K562 (cell line): ENCODE data around the gene RTN4. TPM values are rescaled to one million over a fixed set of nuclear protein-coding genes. Genes with fewer than 3 reads are reported as not detected.

Experiments used
- ATAC-seq: fragments of 200-7000 bp; cut with Tn5 transposase; 3 replicates; pipeline ENCODE4 v1.9.1; 2020; ENCODE audit warnings: moderate library complexity
- BruUV-seq: library from RNA; stranded (reverse); fragments of 400-500 nt; replicated peaks from 2 replicates; lab custom pipeline; 2021; lab: Mats Ljungman, UMichigan
- CTCF ChIA-PET: fragments of 300-600 bp; formaldehyde crosslinking; extraction: SDS; loops from one replicate; lab custom pipeline; 2021; ENCODE audit warnings: low intra/inter-chr PET ratio; lab: Yijun Ruan, JAX
- POLR2A ChIA-PET: fragments of 300-600, 350-650 bp; sonication (Branson Sonifier 250); formaldehyde crosslinking; extraction: SDS; loops from one replicate; lab custom pipeline; 2021; ENCODE audit warnings: antibody characterized with exemption, inconsistent platforms; lab: Yijun Ruan, JAX
- DNase-seq, 4 experiments: peaks; one replicate each; pipeline versions ENCODE4 v3.0.0 to v3.0.0-alpha.2; 2011 to 2018; ENCODE audit warnings: low spot score in 3 of 4, mixed read lengths in 3 of 4; ENCODE audit errors: extremely low read depth in 1 of 4
- FAIRE-seq: peaks from 2 replicates; lab custom pipeline; 2011; peaks lifted over from hg19 to GRCh38; lab: Jason Lieb, UNC
- H2AFZ ChIP-seq: 2 replicates; pipeline ENCODE4 v1.6.0; 2011; ENCODE audit warnings: low read depth, low read length, control low read depth, inconsistent platforms
- H3K27ac ChIP-seq: fragments of 200-600 bp; 3 replicates; pipeline ENCODE4 v1.8.0; 2011; ENCODE audit warnings: low read depth, mild to moderate bottlenecking, control low read depth, inconsistent platforms, low read length, moderate library complexity, mixed read lengths; ENCODE audit errors: extremely low read depth
- H3K27me3 ChIP-seq, 2 experiments: fragments of 300-600 bp in 1 of 2; 2 replicates in 1 of 2; 3 replicates in 1 of 2; pipeline versions ENCODE4 v1.6.0 to v1.8.0; 2011; ENCODE audit warnings: inconsistent platforms in 2 of 2, low read length in 2 of 2, mild to moderate bottlenecking in 1 of 2, mixed read lengths in 1 of 2, moderate library complexity in 1 of 2; ENCODE audit not compliant: control insufficient read depth in 2 of 2, insufficient read depth in 2 of 2
- H3K36me3 ChIP-seq: fragments of 300-600 bp; 3 replicates; pipeline ENCODE4 v1.8.0; 2011; ENCODE audit warnings: mild to moderate bottlenecking, low read length, inconsistent platforms; ENCODE audit not compliant: control insufficient read depth, insufficient read depth
- H3K4me1 ChIP-seq, 2 experiments: fragments of 200-600 bp in 1 of 2; replicated peaks in 1 of 2; 2 replicates in 1 of 2; 3 replicates in 1 of 2; pipeline versions ENCODE4 v1.5.1 to v1.8.0; 2011; ENCODE audit warnings: inconsistent platforms in 2 of 2, low read length in 2 of 2, mild to moderate bottlenecking in 1 of 2, mixed read lengths in 1 of 2, moderate library complexity in 1 of 2; ENCODE audit not compliant: control insufficient read depth in 2 of 2, insufficient read depth in 2 of 2
- H3K4me2 ChIP-seq: 2 replicates; pipeline ENCODE4 v1.6.1; 2011; ENCODE audit warnings: low read length, control low read depth, inconsistent platforms, mixed read lengths; ENCODE audit not compliant: insufficient read depth
- H3K4me3 ChIP-seq: fragments of 200-600 bp; sonication (generic), shearing (Covaris generic); 2 replicates; pipeline ENCODE4 v1.5.1; 2016; ENCODE audit warnings: control low read depth, inconsistent platforms
- H3K79me2 ChIP-seq: fragments of 200-600 bp; 3 replicates; pipeline ENCODE4 v1.8.0; 2011; ENCODE audit warnings: low read length, inconsistent platforms; ENCODE audit not compliant: control insufficient read depth, insufficient read depth
- H3K9ac ChIP-seq, 2 experiments: 2 replicates each; pipeline versions ENCODE4 v1.6.0 to v1.6.1; 2011; ENCODE audit warnings: low read depth in 2 of 2, low read length in 2 of 2, control low read depth in 1 of 2, inconsistent platforms in 1 of 2, mild to moderate bottlenecking in 1 of 2, mixed read lengths in 1 of 2; ENCODE audit not compliant: insufficient read depth in 1 of 2
- H3K9me1 ChIP-seq: one replicate; pipeline ENCODE4 v1.6.0; 2011; ENCODE audit warnings: inconsistent platforms, mild to moderate bottlenecking, low read length, moderate library complexity; ENCODE audit not compliant: control insufficient read depth, insufficient read depth
- H3K9me3 ChIP-seq: replicated peaks from 2 replicates; pipeline ENCODE4 v1.5.1; 2011; ENCODE audit warnings: low read depth, low read length, inconsistent platforms; ENCODE audit not compliant: control insufficient read depth, insufficient read depth
- H4K20me1 ChIP-seq: replicated peaks from 2 replicates; pipeline ENCODE4 v1.6.1; 2011; ENCODE audit warnings: low read length, inconsistent platforms, mixed read lengths; ENCODE audit not compliant: control insufficient read depth, insufficient read depth
- BCOR ChIP-seq: fragments of 450-650 bp; IDR thresholded peaks from 2 replicates; pipeline ENCODE4 v1.6.1; 2016
- FOSL1 ChIP-seq: fragments of 200-800 bp; sonication (Bioruptor generic); conservative IDR thresholded peaks from 2 replicates; pipeline ENCODE4 v1.6.1; 2016; ENCODE audit warnings: missing genetic modification characterization, missing compliant biosample characterization
- KAT8 ChIP-seq: fragments of 450-650 bp; IDR thresholded peaks from 2 replicates; pipeline ENCODE4 v1.6.1; 2016; ENCODE audit warnings: low read depth, mild to moderate bottlenecking
- PHF21A ChIP-seq: fragments of 450-650 bp; IDR thresholded peaks from 2 replicates; pipeline ENCODE4 v1.6.1; 2017; ENCODE audit warnings: low read depth, borderline replicate concordance
- ZNF316 ChIP-seq: fragments of 450-650 bp; IDR thresholded peaks from 2 replicates; pipeline ENCODE4 v1.6.1; 2016
- ZNF696 ChIP-seq: fragments of 250-450 bp; sonication (Bioruptor Pico); conservative IDR thresholded peaks from 2 replicates; pipeline ENCODE4 v1.4.0; 2020; ENCODE audit warnings: mild to moderate bottlenecking, moderate library complexity
- WGBS: fragments of 100-300 bp; shearing (Covaris generic); methylation state at CpG from one replicate; pipeline ENCODE4 v1.1.6; 2016; ENCODE audit warnings: low coverage, mixed read lengths; ENCODE audit not compliant: insufficient coverage; ENCODE audit errors: missing lambda C conversion rate; 5-methylcytosine and 5-hydroxymethylcytosine counted together
- in situ Hi-C: fragments of 300-500 bp; cut with MboI; formaldehyde crosslinking; loops from 4 replicates; pipeline ENCODE4 v1.15.0; 2018; ENCODE audit warnings: inconsistent platforms, mixed read lengths
- intact Hi-C: fragments of 100-400 bp; cut with micrococcal nuclease; formaldehyde crosslinking; loops from 2 replicates; pipeline ENCODE4 v1.14.2; 2022
- polyA plus RNA-seq, 8 experiments: library from polyadenylated mRNA; depleted of rRNA in 4 of 8; stranded (reverse) in 5 of 8; unstranded in 3 of 8; fragments of >200 nt; fragmentation: Nextera tagmentation in 2 of 8; fragmentation: Illumina TruSeq in 1 of 8; extraction: Ambion mirVana in 2 of 8; extraction: Trizol in 1 of 8; gene quantifications; 2 replicates each; pipeline versions ENCODE4 v1.2.1 to v1.2.3, GENCODE V29; 2011 to 2014; ENCODE audit warnings: inconsistent platforms in 1 of 8, missing spikeins in 1 of 8
- total RNA-seq, 7 experiments: library from RNA; depleted of rRNA in 6 of 7; stranded (reverse); fragments of >200 nt in 6 of 7; fragmentation: Illumina TruSeq in 2 of 7; extraction: Trizol in 2 of 7; gene quantifications; 2 replicates each; pipeline versions ENCODE4 v1.2.1 to v1.2.3, GENCODE V29; 2011 to 2021; ENCODE audit warnings: low replicate concordance in 1 of 7
- TF ChIP-seq, protein P1 (sequence below): fragments of 450-650 bp; IDR thresholded peaks from 2 replicates; pipeline ENCODE4 v1.6.1; 2016; ENCODE audit warnings: low read depth

RTN4 gene
- total and polyA plus RNA-seq, 9 of the 15 experiments (the other 6 are each of a cell fraction or from before 2014, with no cell fraction given) = 73.0 to 248 (median 116) TPM

DNA sequence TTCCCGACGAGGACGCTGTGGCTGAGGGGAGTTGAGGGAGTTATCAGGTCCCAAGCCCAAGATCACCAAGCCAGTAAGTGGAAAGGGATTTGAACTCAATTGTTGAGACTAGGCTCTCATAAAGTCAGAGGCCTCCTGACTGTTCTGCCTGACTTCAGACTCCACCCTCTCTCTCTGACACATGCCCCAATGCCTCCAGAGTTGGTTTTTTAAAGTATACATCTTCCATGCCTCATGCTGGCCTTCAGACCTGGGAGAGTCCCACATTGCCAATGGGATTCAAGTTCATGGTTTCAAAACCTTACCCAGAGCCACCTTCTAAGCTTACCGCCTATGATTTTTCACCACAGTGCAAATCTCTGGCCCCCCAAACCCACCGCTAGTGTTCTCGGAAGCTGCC is 100.8 kb downstream of the RTN4 start:
- no peak overlapping the region for H3K4me2 ChIP-seq

More for the DNA sequence above, 100.8 kb downstream of the RTN4 start:
- Histone ChIP-seq H3K9me1 (no peaks in the 10 kb centered on the region), H3K79me2 (no peaks in the 10 kb centered on the region), H3K27ac (no peak overlapping the region), H4K20me1 (no peaks in the 10 kb centered on the region), H3K9me3 (no peaks in the 10 kb centered on the region), H3K36me3 (no peaks in the 10 kb centered on the region), H3K27me3 (no peaks in the 10 kb centered on the region; a peak in 1 of 5 replicates), H3K4me1 (peaks cover 15 to 23% of the 10 kb centered on the region in 2 experiments; a peak in 4 of 5 replicates), H3K9ac (peak overlapping the region in 1 of 2 experiments; percentile 15; a peak in 1 of 4 replicates), H2AFZ (peak overlapping the region; percentile 10; the same call in 1 of the 2 replicates), H3K4me3 (no peak overlapping the region)
- FAIRE-seq (no peak), DNase-seq (no peak), ATAC-seq (no peak)
- intact Hi-C loops = no loop called here
- TF ChIP-seq FOSL1 (tag) = no peak
- no peak for TF ChIP-seq ZNF316
- TF ChIP-seq, protein P1, sequence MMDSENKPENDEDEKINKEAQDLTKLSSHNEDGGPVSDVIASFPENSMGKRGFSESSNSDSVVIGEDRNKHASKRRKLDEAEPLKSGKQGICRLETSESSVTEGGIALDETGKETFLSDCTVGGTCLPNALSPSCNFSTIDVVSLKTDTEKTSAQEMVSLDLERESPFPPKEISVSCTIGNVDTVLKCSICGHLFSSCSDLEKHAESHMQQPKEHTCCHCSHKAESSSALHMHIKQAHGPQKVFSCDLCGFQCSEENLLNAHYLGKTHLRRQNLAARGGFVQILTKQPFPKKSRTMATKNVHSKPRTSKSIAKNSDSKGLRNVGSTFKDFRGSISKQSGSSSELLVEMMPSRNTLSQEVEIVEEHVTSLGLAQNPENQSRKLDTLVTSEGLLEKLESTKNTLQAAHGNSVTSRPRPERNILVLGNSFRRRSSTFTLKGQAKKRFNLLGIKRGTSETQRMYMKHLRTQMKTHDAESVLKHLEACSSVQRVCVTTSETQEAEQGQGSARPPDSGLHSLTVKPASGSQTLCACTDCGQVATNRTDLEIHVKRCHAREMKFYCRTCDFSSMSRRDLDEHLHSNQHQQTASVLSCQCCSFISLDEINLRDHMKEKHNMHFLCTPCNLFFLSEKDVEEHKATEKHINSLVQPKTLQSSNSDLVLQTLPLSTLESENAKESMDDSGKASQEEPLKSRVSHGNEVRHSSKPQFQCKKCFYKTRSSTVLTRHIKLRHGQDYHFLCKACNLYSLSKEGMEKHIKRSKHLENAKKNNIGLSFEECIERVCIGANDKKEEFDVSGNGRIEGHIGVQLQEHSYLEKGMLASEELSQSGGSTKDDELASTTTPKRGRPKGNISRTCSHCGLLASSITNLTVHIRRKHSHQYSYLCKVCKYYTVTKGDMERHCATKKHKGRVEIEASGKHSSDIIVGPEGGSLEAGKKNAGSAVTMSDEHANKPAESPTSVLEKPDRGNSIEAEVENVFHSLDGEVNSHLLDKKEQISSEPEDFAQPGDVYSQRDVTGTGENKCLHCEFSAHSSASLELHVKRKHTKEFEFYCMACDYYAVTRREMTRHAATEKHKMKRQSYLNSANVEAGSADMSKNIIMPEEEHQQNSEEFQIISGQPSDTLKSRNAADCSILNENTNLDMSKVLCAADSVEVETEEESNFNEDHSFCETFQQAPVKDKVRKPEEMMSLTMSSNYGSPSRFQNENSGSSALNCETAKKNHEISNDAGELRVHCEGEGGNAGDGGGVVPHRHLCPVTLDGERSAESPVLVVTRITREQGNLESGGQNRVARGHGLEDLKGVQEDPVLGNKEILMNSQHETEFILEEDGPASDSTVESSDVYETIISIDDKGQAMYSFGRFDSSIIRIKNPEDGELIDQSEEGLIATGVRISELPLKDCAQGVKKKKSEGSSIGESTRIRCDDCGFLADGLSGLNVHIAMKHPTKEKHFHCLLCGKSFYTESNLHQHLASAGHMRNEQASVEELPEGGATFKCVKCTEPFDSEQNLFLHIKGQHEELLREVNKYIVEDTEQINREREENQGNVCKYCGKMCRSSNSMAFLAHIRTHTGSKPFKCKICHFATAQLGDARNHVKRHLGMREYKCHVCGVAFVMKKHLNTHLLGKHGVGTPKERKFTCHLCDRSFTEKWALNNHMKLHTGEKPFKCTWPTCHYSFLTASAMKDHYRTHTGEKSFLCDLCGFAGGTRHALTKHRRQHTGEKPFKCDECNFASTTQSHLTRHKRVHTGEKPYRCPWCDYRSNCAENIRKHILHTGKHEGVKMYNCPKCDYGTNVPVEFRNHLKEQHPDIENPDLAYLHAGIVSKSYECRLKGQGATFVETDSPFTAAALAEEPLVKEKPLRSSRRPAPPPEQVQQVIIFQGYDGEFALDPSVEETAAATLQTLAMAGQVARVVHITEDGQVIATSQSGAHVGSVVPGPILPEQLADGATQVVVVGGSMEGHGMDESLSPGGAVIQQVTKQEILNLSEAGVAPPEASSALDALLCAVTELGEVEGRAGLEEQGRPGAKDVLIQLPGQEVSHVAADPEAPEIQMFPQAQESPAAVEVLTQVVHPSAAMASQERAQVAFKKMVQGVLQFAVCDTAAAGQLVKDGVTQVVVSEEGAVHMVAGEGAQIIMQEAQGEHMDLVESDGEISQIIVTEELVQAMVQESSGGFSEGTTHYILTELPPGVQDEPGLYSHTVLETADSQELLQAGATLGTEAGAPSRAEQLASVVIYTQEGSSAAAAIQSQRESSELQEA = no peak
- no peak for TF ChIP-seq KAT8
- no peak for TF ChIP-seq BCOR
- no peak for TF ChIP-seq ZNF696
- no peak for TF ChIP-seq PHF21A
- in situ Hi-C loops = no loop called here
- ChIA-PET CTCF (no interaction called here), POLR2A (interaction anchor here (0.6 kb wide), 1 partner anchor 188 kb away, joined by 3 read pairs; no protein-coding TSS in a partner anchor)
- BruUV-seq = no TSS peak
- WGBS = 82% methylated on average over 6 of the region's 6 CpGs
